HepG2 (cell line): Measurements from ENCODE around the gene ADIPOR2. TPM values are rescaled to one million over a fixed set of nuclear protein-coding genes. Genes with fewer than 3 reads are reported as not detected.
A peak's percentile ranks its signal among the peaks of the same experiment; 100 is the strongest.

Experiments
- ATAC-seq: fragments of 200-7000 bp; cut with Tn5 transposase; 3 replicates; pipeline ENCODE4 v1.9.1; 2020; ENCODE audit warnings: mild to moderate bottlenecking, moderate library complexity
- BruUV-seq: library from RNA; stranded (reverse); fragments of 400-500 nt; replicated peaks from 2 replicates; lab custom pipeline; 2021; lab: Mats Ljungman, UMichigan
- CTCF ChIA-PET: fragments of 300-600 bp; formaldehyde crosslinking; extraction: SDS; loops from one replicate; lab custom pipeline; 2021; ENCODE audit warnings: low total read pairs, inconsistent platforms, low intra/inter-chr PET ratio; lab: Yijun Ruan, JAX
- POLR2A ChIA-PET: fragments of 350-600 bp; sonication (Branson Sonifier 250); formaldehyde crosslinking; loops from one replicate; lab custom pipeline; 2020; ENCODE audit warnings: antibody characterized with exemption, inconsistent platforms; lab: Yijun Ruan, JAX
- DNase-seq: peaks from one replicate; pipeline ENCODE4 v3.0.0-alpha.2; 2015; ENCODE audit warnings: low spot score
- FAIRE-seq: peaks from 3 replicates; lab custom pipeline; 2011; peaks lifted over from hg19 to GRCh38; lab: Jason Lieb, UNC
- H2AFZ ChIP-seq: one replicate; pipeline ENCODE4 v1.6.1; 2011; ENCODE audit warnings: low read length, inconsistent platforms
- H3K27ac ChIP-seq: fragments of 300-600 bp; 3 replicates; pipeline ENCODE4 v1.8.0; 2011; ENCODE audit warnings: mixed run types, mild to moderate bottlenecking, mixed read lengths, low read length, inconsistent platforms; ENCODE audit not compliant: insufficient read depth; ENCODE audit errors: extremely low read length
- H3K27me3 ChIP-seq, 2 experiments: fragments of 200-600 bp in 1 of 2; 2 replicates in 1 of 2; 3 replicates in 1 of 2; pipeline versions ENCODE4 v1.6.0 to v1.8.0; 2011; ENCODE audit warnings: low read length in 2 of 2, mild to moderate bottlenecking in 2 of 2, moderate library complexity in 2 of 2, inconsistent platforms in 1 of 2; ENCODE audit not compliant: insufficient read depth in 2 of 2, control insufficient read depth in 1 of 2
- H3K36me3 ChIP-seq, 2 experiments: fragments of 200-600 bp in 1 of 2; replicated peaks in 1 of 2; 2 replicates in 1 of 2; 3 replicates in 1 of 2; pipeline versions ENCODE4 v1.5.1 to v1.8.0; 2011; ENCODE audit warnings: low read length in 2 of 2, inconsistent platforms in 1 of 2; ENCODE audit not compliant: insufficient read depth in 2 of 2, control insufficient read depth in 1 of 2
- H3K4me1 ChIP-seq: 2 replicates; pipeline ENCODE4 v1.5.1; 2012; ENCODE audit warnings: low read length, inconsistent platforms; ENCODE audit not compliant: insufficient read depth
- H3K4me2 ChIP-seq: 2 replicates; pipeline ENCODE4 v1.6.0; 2011; ENCODE audit warnings: low read depth, low read length, inconsistent platforms
- H3K4me3 ChIP-seq, 3 experiments: fragments of 200-600 bp in 1 of 3; sonication (generic), shearing (Covaris generic) in 1 of 3; replicated peaks in 1 of 3; 2 replicates each; pipeline ENCODE4 v1.5.1; 2011 to 2016; ENCODE audit warnings: low read length in 3 of 3, inconsistent platforms in 2 of 3, low read depth in 2 of 3, mild to moderate bottlenecking in 2 of 3, control low read depth in 1 of 3, mixed read lengths in 1 of 3; ENCODE audit not compliant: insufficient read depth in 1 of 3
- H3K79me2 ChIP-seq: one replicate; pipeline ENCODE4 v1.6.1; 2011; ENCODE audit warnings: low read length, inconsistent platforms; ENCODE audit not compliant: insufficient read depth
- H3K9ac ChIP-seq: 2 replicates; pipeline ENCODE4 v1.6.0; 2011; ENCODE audit warnings: mild to moderate bottlenecking, low read depth, low read length, inconsistent platforms; ENCODE audit not compliant: insufficient read depth
- H3K9me3 ChIP-seq: 2 replicates; pipeline ENCODE4 v1.5.1; 2012; ENCODE audit warnings: mild to moderate bottlenecking, low read length
- H4K20me1 ChIP-seq: 2 replicates; pipeline ENCODE4 v1.6.0; 2011; ENCODE audit warnings: inconsistent platforms, mild to moderate bottlenecking, low read length, moderate library complexity; ENCODE audit not compliant: insufficient read depth
- AGO2 ChIP-seq: fragments of 200-400 bp; formaldehyde crosslinking; optimal IDR thresholded peaks from 2 replicates; pipeline ENCODE3; 2017; ENCODE audit warnings: mild to moderate bottlenecking, low read depth, low read length, moderate library complexity
- ARID4A ChIP-seq: sonication (generic); formaldehyde crosslinking; IDR thresholded peaks from 2 replicates; pipeline ENCODE4 v1.5.0; 2020; ENCODE audit warnings: mild to moderate bottlenecking, missing genetic modification reagents, borderline replicate concordance
- BRCA1 ChIP-seq: sonication (generic); formaldehyde crosslinking; IDR thresholded peaks from 2 replicates; pipeline ENCODE4 v1.4.0; 2020; ENCODE audit warnings: missing genetic modification reagents
- KAT7 ChIP-seq: IDR thresholded peaks from 2 replicates; pipeline ENCODE4 v1.6.1; 2018; ENCODE audit warnings: borderline replicate concordance, missing compliant biosample characterization
- PHF5A ChIP-seq: IDR thresholded peaks from one replicate; pipeline ENCODE4 v1.6.1; 2018; ENCODE audit warnings: low read depth, missing genetic modification reagents; ENCODE audit not compliant: unreplicated experiment
- RBM22 ChIP-seq: fragments of 200-400 bp; formaldehyde crosslinking; optimal IDR thresholded peaks from 2 replicates; pipeline ENCODE3; 2017; ENCODE audit warnings: mild to moderate bottlenecking, low read length, moderate library complexity
- ZFY ChIP-seq: sonication (generic); formaldehyde crosslinking; IDR thresholded peaks from 2 replicates; pipeline ENCODE4 v1.4.0; 2020; ENCODE audit warnings: missing genetic modification reagents
- ZNF274 ChIP-seq: sonication (generic); formaldehyde crosslinking; IDR thresholded peaks from 2 replicates; pipeline ENCODE4 v1.5.1; 2020; ENCODE audit warnings: mild to moderate bottlenecking, missing genetic modification reagents
- ZNF501 ChIP-seq: sonication (generic); formaldehyde crosslinking; IDR thresholded peaks from 2 replicates; pipeline ENCODE4 v1.5.1; 2020; ENCODE audit warnings: mild to moderate bottlenecking, moderate library complexity, missing genetic modification reagents
- ZNF737 ChIP-seq: sonication (generic); formaldehyde crosslinking; IDR thresholded peaks from 2 replicates; pipeline ENCODE4 v1.5.0; 2020; ENCODE audit warnings: missing genetic modification reagents, mild to moderate bottlenecking, borderline replicate concordance
- ZNF746 ChIP-seq: sonication (generic); formaldehyde crosslinking; IDR thresholded peaks from 2 replicates; pipeline ENCODE4 v1.8.0; 2022; ENCODE audit warnings: mild to moderate bottlenecking, missing genetic modification reagents
- ZNF761 ChIP-seq: sonication (generic); formaldehyde crosslinking; conservative IDR thresholded peaks from 2 replicates; pipeline ENCODE4 v1.4.0; 2020; ENCODE audit warnings: mild to moderate bottlenecking, missing genetic modification reagents
- ZNF772 ChIP-seq: sonication (generic); formaldehyde crosslinking; IDR thresholded peaks from 2 replicates; pipeline ENCODE4 v1.5.0; 2020; ENCODE audit warnings: mild to moderate bottlenecking, missing genetic modification reagents
- WGBS: methylation state at CpG from one replicate; pipeline ENCODE4 v1.1.6; 2017; ENCODE audit warnings: low lambda C conversion rate; 5-methylcytosine and 5-hydroxymethylcytosine counted together
- in situ Hi-C: cut with HindIII; loops from 2 replicates; pipeline ENCODE4 v1.10.0; 2017; ENCODE audit warnings: low pct_unique_long_range_greater_than_20kb; ENCODE audit not compliant: extremely low pct_ligation_motif_present
- intact Hi-C: fragments of 100-400 bp; cut with micrococcal nuclease; formaldehyde crosslinking; loops from one replicate; pipeline ENCODE4 v1.10.0; 2022; ENCODE audit not compliant: unreplicated experiment
- polyA plus RNA-seq, 8 experiments: library from polyadenylated mRNA; depleted of rRNA in 3 of 8; stranded (reverse) in 7 of 8; unstranded in 1 of 8; fragments of >200 nt; fragmentation: Illumina TruSeq in 4 of 8; extraction: Trizol in 4 of 8; gene quantifications; 2 replicates each; pipeline versions ENCODE4 v1.2.1 to v1.2.3, GENCODE V29; 2011 to 2016; ENCODE audit warnings: low read depth in 4 of 8, missing spikeins in 1 of 8, mixed read lengths in 1 of 8; ENCODE audit not compliant: insufficient read depth in 1 of 8
- total RNA-seq, 5 experiments: library from RNA; depleted of rRNA; stranded (reverse); fragments of >200 nt; fragmentation: Illumina TruSeq; extraction: Trizol; gene quantifications; 2 replicates each; pipeline ENCODE4 v1.2.3, GENCODE V29; 2016; ENCODE audit warnings: low read depth in 1 of 5

Gene ADIPOR2
- total and polyA plus RNA-seq, 2 of the 13 experiments (the other 11 are each of a cell fraction or from before 2014, with no cell fraction given): 35.2 to 52.2 TPM

DNA sequence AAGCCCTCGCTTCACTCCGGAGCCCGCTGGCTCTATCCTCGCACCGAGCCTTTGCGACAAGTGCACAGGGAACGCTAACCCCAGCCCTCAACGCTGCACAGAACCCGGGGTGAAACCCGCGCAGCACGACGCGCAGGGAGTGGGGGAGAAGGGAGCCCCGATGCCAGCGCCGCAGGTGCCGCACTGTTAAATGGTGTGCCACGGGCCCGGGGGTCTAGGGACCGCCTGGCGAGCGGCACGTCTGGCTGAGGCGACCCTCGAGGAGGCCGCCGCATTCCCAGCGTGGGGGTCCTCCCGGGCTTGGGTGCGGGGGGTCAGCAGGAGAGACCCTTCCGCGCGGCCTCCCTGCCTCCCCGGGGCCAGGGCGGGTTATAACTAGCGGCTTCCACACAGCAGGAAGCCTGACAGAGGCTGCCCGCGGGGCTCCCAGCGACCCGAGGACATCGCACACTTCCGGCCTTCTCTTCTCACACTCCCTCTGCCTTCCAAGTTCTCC lies 105.7 kb downstream of the ADIPOR2 start (continued):
- no peak for TF ChIP-seq ARID4A

DNA sequence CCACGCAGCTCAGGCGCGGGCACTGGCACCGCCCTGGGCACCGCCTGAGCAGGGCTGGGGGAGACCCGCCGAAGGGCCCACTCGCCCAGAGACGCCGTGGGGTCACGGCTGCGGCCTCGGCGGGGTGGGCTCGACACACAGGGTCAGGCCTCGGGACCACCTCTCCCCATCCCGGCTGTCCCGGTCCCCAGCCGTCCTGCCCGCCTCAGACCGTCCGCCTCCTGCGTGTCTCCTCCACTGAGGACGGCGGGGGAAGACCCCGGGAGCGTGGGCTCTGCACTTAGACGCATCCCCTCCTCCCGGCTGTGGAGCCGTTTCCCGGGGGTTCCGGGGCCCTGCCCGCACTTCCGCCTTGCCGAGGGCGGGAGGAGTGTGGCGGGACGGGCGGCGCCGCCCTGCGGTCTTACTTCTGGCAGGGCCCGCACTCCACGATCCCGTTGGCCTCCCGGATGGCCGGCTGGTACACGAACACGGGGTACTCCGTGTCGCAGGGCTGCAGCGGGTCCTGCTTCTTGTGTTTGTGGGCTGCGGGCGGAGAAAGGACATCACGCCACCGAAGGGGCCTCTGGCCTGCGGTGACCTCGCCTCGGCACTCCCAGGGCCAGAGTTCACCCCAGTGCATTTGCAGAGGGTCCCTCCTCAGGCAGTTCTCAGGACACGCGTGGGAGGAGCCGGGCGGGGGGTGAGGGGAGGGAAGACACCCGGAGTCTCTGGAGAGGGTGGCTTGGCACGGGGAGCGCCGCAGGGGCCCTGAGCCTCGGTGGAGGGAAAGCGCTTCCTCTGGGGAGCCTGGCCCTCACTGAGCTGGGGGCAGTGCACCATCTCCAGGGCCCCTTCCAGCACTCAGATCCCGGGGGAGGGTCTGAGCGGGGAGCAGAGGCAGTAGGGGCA lies 106.4 kb downstream of the ADIPOR2 start:
- Histone ChIP-seq H3K4me3 (no peak overlapping the region), H3K9ac (no peak overlapping the region), H3K9me3 (no peaks in the 10 kb centered on the region), H3K79me2 (no peaks in the 10 kb centered on the region), H3K4me1 (peaks cover 8% of the 10 kb centered on the region; the same call in 1 of the 2 replicates), H3K4me2 (no peak overlapping the region), H4K20me1 (no peaks in the 10 kb centered on the region), H3K27ac (no peak overlapping the region), H3K27me3 (no peaks in the 10 kb centered on the region), H2AFZ (no peak overlapping the region), H3K36me3 (peaks cover 0 to 3% of the 10 kb centered on the region in 2 experiments; a peak in 3 of 5 replicates)
- FAIRE-seq: no peak
- TF ChIP-seq ZNF274 (CRISPR knock-in tag): 0 out of 2 replicates have a peak, but pooled peaks have one; percentile 4
- no peak for TF ChIP-seq ZFY (CRISPR knock-in tag)
- TF ChIP-seq ZNF772 (CRISPR knock-in tag): no peak
- TF ChIP-seq ZNF737 (CRISPR knock-in tag): no peak
- no peak for TF ChIP-seq KAT7 (CRISPR knock-in tag)
- TF ChIP-seq RBM22: peak; percentile 12
- no peak for TF ChIP-seq PHF5A
- no peak for TF ChIP-seq ZNF761 (CRISPR knock-in tag)
- TF ChIP-seq AGO2: peak; percentile 9
- no peak for TF ChIP-seq ZNF501 (CRISPR knock-in tag)
- TF ChIP-seq BRCA1 (CRISPR knock-in tag): no peak
- TF ChIP-seq ZNF746 (CRISPR knock-in tag): no peak
- no peak for ATAC-seq
- ChIA-PET POLR2A (no interaction called here), CTCF (interaction anchor here (0.9 to 3.3 kb wide), 2 partner anchors 142 to 145 kb away, joined by 6 to 88 read pairs; no protein-coding TSS in a partner anchor)
- no peak for DNase-seq
- in situ Hi-C loops (no loop called here), intact Hi-C loops (loop anchor here (5.0 kb wide), 1 partner anchor 240 kb away; no protein-coding TSS in a partner anchor)
- no TSS peak for BruUV-seq
- WGBS: over 99% methylated on average over 17 of the region's 71 CpGs
